ENCODE data around the gene LRRC23. TPM values are rescaled to one million over a fixed set of nuclear protein-coding genes. Genes with fewer than 3 reads are reported as not detected.

The LRRC23 gene
- total and polyA plus RNA-seq, 2 of the 13 experiments (the other 11 are each of a cell fraction or from before 2014, with no cell fraction given) = 6.0 to 7.8 TPM

DNA sequence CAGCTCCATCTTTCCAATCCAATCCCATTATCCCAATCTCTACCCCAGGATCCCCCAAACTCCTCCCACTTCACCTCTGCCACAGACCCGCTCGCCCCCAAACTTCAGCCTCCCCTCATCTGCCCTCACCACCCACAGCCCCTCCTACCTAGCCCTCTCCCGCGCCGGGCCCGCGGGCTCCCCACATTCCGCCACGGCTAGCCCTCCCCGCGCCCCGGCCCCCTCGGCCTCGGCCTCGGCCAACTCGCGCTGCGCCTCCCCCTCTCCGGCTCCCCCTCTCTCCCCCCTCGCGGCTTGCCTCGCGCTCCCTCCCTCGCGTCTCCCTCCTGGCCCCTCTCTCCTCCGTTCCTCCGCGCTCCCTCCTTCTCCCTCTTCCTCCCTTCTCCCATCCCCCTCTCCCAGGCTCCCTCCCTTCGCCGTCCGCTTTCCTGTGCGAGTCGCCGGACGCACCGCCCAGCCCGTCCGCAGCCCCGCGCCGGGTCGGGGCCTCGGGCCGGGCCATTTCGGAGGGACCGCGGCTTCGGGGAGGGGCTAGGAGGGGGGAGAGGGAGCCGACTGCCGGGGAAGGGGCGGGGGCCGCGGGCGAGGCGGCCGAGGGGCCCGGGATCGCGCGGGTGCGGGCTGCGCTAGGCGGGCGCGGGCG, 22.9 kb downstream of the LRRC23 start, which contains the start of gene ATN1 (continued):
- no peak for TF ChIP-seq FOSL1 (CRISPR knock-in tag; IDR thresholded peaks at IDR 0.05; ENCODE audit: borderline replicate concordance)
- TF ChIP-seq ZNF30 (CRISPR knock-in tag; IDR thresholded peaks at IDR 0.05) = no peak
- no peak for TF ChIP-seq ZNF557 (CRISPR knock-in tag; IDR thresholded peaks at IDR 0.05)
- TF ChIP-seq, protein P1, sequence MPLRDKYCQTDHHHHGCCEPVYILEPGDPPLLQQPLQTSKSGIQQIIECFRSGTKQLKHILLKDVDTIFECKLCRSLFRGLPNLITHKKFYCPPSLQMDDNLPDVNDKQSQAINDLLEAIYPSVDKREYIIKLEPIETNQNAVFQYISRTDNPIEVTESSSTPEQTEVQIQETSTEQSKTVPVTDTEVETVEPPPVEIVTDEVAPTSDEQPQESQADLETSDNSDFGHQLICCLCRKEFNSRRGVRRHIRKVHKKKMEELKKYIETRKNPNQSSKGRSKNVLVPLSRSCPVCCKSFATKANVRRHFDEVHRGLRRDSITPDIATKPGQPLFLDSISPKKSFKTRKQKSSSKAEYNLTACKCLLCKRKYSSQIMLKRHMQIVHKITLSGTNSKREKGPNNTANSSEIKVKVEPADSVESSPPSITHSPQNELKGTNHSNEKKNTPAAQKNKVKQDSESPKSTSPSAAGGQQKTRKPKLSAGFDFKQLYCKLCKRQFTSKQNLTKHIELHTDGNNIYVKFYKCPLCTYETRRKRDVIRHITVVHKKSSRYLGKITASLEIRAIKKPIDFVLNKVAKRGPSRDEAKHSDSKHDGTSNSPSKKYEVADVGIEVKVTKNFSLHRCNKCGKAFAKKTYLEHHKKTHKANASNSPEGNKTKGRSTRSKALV (CRISPR knock-in tag; IDR thresholded peaks at IDR 0.05) = no peak
- TF ChIP-seq ZSCAN25 (CRISPR knock-in tag; IDR thresholded peaks at IDR 0.05) = peak; percentile 66; the same call in 1 of the 2 replicates
- peak; percentile 55; the same call in 1 of the 2 replicates for TF ChIP-seq KAT7 (CRISPR knock-in tag; IDR thresholded peaks at IDR 0.05; ENCODE audit: borderline replicate concordance)
- no peak for TF ChIP-seq ZNF609 (CRISPR knock-in tag; IDR thresholded peaks at IDR 0.05; ENCODE audit: borderline replicate concordance)
- TF ChIP-seq NONO (IDR thresholded peaks at IDR 0.05) = no peak
- TF ChIP-seq NONO (CRISPR knock-in tag; conservative IDR thresholded peaks at IDR 0.05) = peak; percentile 75
- peak; percentile 74 for TF ChIP-seq PHF8 (CRISPR knock-in tag; IDR thresholded peaks at IDR 0.05)
- TF ChIP-seq ZFP41 (CRISPR knock-in tag; IDR thresholded peaks at IDR 0.05; ENCODE audit: borderline replicate concordance) = no peak
- TF ChIP-seq, protein P2, sequence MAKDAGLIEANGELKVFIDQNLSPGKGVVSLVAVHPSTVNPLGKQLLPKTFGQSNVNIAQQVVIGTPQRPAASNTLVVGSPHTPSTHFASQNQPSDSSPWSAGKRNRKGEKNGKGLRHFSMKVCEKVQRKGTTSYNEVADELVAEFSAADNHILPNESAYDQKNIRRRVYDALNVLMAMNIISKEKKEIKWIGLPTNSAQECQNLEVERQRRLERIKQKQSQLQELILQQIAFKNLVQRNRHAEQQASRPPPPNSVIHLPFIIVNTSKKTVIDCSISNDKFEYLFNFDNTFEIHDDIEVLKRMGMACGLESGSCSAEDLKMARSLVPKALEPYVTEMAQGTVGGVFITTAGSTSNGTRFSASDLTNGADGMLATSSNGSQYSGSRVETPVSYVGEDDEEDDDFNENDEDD (CRISPR knock-in tag; IDR thresholded peaks at IDR 0.05; ENCODE audit: borderline replicate concordance) = 0 out of 2 replicates have a peak, but pooled peaks have one; percentile 10
- TF ChIP-seq ZFP36L2 (CRISPR knock-in tag; IDR thresholded peaks at IDR 0.05) = no peak
- no peak for TF ChIP-seq NR2F2 (IDR thresholded peaks at IDR 0.05; ENCODE audit: borderline replicate concordance, low read depth)
- 0 out of 2 replicates have a peak, but pooled peaks have one; percentile 28 for TF ChIP-seq MIER3 (CRISPR knock-in tag; IDR thresholded peaks at IDR 0.05; ENCODE audit: borderline replicate concordance)
- TF ChIP-seq POLR2G (IDR thresholded peaks at IDR 0.05; ENCODE audit: low read depth, low read length) = peak; percentile 75
- 0 out of 2 replicates have a peak, but pooled peaks have one; percentile 39 for TF ChIP-seq ZNF446 (CRISPR knock-in tag; IDR thresholded peaks at IDR 0.05)
- TF ChIP-seq ZNF841 (CRISPR knock-in tag; IDR thresholded peaks at IDR 0.05; ENCODE audit: borderline replicate concordance) = no peak
- TF ChIP-seq GLI4 (CRISPR knock-in tag; IDR thresholded peaks at IDR 0.05; ENCODE audit: borderline replicate concordance) = no peak
- TF ChIP-seq FOXP1 (IDR thresholded peaks at IDR 0.05) = no peak
- TF ChIP-seq FOXP1 (CRISPR knock-in tag; IDR thresholded peaks at IDR 0.05) = no peak
- TF ChIP-seq DMAP1 (CRISPR knock-in tag; IDR thresholded peaks at IDR 0.05) = no peak
- peak; percentile 19; the same call in 1 of the 2 replicates for TF ChIP-seq ZNF263 (CRISPR knock-in tag; IDR thresholded peaks at IDR 0.05)
